Heart left ventricle (tissue), 13 donors: Measurements from ENCODE around the gene PPP1R9B.

Source experiments
- POLR2A ChIP-seq, 2 donors: fragments of 450-650 bp; IDR thresholded peaks; one replicate each; pipeline ENCODE4 v1.6.1; 2017; ENCODE audit warnings: antibody characterized with exemption in 2 of 2, mild to moderate bottlenecking in 2 of 2, moderate library complexity in 2 of 2
- TF ChIP-seq, protein P1 (sequence below), 12 donors: fragments of 200-600 bp; sonication (generic) in 4 of 12; IDR thresholded peaks; one replicate each; pipeline versions ENCODE4 v1.5.0 to v1.8.0; 2018 to 2022; ENCODE audit warnings: antibody characterized with exemption in 12 of 12, mild to moderate bottlenecking in 5 of 12
- donor health status: ischemic (EF 13 %, LVEDD 7.1; RV severe dilation, severe dysfunction).
- donor health status: DM: no; HTN: yes; CAD: no.
- donor health status: DM: no; HTN: no; CAD: no.
- donor health status: ischemic (EF 25% LVEDD 6.9; RV normal size, moderate dysfunction).
- donor health status: ischemic (EF 25% LVEDD 5.7; RV mildly dilated, moderate dysfunction).
- donor health status: ischemic (EF 35%, LVEDD 5.7; RV mildly dilated, moderate dysfunction).
- donor health status: nonischemic (EF 11% LVEDD 7.7; RV severe dilation, severe dysfunction).
- donor health status: DM: yes; HTN: yes; CAD: no.
- donor health status: PGD.
- donor health status: ischemic (EF 29% LVEDD 5.4; RV normal size, mild dysfunction).
- donor health status: nonischemic (EF 23%, LVEDD 6.1; RV moderate dilation, normal function).

- TF ChIP-seq, protein P1, sequence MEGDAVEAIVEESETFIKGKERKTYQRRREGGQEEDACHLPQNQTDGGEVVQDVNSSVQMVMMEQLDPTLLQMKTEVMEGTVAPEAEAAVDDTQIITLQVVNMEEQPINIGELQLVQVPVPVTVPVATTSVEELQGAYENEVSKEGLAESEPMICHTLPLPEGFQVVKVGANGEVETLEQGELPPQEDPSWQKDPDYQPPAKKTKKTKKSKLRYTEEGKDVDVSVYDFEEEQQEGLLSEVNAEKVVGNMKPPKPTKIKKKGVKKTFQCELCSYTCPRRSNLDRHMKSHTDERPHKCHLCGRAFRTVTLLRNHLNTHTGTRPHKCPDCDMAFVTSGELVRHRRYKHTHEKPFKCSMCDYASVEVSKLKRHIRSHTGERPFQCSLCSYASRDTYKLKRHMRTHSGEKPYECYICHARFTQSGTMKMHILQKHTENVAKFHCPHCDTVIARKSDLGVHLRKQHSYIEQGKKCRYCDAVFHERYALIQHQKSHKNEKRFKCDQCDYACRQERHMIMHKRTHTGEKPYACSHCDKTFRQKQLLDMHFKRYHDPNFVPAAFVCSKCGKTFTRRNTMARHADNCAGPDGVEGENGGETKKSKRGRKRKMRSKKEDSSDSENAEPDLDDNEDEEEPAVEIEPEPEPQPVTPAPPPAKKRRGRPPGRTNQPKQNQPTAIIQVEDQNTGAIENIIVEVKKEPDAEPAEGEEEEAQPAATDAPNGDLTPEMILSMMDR (IDR thresholded peaks at IDR 0.05), result no peak
- no peak for TF ChIP-seq POLR2A (IDR thresholded peaks at IDR 0.05)
Observed at GRCh38 chr17:50196826-50197225, 46.3 kb upstream of the PPP1R9B start.
